Bronchial smooth muscle cell (primary cell): Measurements from ENCODE around the gene ADPRH. TPM values are rescaled to one million over a fixed set of nuclear protein-coding genes. Genes with fewer than 3 reads are reported as not detected.

Experiments used
- total RNA-seq: library from RNA; depleted of rRNA; stranded (reverse); fragments of >200 nt; gene quantifications from 2 replicates; pipeline ENCODE4 v1.2.1, GENCODE V29; 2014

ADPRH gene
- total RNA-seq: 1.0 and 1.7 TPM in 2 replicates

GRCh38 chr3:119579366-119580066, at the start of gene ADPRH:
ADPRH (plus strand) TSS chr3:119579492; CDS start chr3:119582170, 2,678 bp downstream.

DNA sequence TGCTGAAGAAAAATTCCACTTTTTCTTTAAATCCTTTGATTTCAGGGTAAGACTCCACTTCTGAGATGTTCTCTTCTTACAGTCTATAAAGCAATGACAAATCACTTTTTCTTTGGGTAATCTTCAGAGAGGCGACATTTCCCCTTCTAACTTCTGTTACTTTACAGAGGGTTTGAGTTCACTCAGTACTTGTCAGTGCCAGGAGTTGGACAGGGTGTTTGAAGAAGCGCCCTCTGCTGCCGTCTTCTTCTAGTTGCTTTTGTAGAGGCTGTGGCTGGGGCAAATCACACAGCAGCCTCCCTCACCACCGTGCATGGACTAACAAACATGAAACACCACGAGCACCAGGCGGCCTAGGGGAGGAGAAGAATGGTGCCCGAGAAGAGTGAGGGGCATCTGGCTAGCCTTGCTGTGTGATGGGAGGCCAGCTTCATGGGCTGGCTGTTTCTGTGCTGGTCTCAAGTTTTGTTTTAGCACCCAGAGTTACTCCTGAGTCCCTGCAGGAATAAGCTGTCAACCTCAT, 19.8 kb upstream of the ADPRH start, which contains the start of gene CD80:
CD80 (minus strand) TSS at position 174 of the 523 bp plus-strand sequence. CDS start 1,886 bp downstream, outside the sequence.

DNA sequence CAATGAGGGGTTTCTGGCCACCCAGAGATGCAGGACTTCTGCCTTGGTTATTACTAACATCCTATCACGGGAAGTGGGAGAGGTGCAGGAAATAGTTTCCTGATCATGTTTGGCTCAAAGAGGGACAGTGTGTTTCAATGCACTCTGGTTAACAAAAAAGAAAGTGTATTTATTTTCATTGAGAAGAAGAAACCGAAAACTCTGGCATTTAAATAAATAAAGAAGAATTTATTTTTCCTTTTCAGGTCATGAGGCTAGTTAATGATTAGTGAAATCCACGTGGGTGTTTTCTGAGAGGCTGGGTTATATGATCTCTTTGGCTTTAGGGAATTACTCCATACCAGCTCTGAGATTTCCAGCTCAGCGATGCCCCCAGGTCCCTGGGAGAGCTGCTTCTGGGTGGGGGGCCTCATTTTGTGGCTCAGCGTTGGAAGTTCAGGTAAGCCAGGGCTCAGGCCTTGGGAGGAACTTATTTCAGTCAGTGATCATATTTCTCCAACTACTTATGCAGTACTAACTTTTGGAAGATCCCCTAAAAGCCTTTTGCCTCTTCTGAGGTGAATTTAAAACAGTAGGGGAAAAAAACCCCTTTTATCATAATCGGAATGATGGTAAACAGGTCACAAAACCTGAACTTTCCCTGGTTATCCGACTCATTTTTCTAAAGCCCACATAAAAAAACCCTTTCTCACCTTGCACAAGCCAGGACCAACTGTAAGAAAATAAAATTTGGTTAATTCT, 18.4 kb downstream of the ADPRH start, which contains the start of gene PLA1A:
PLA1A (plus strand) TSS at position 338 of the 741 bp plus-strand sequence; CDS start at position 367, 29 bp downstream.

Other genes starting within 250 kb of the ADPRH start
- gene TMEM39A, start 115.9 kb upstream of the ADPRH start, total RNA-seq: 35.1 and 45.6 TPM in 2 replicates
- gene POGLUT1, start 110.5 kb upstream of the ADPRH start, total RNA-seq: 10.7 and 17.9 TPM in 2 replicates
- 39.8 and 46.7 TPM in 2 replicates for gene TIMMDC1, start 80.9 kb upstream of the ADPRH start, total RNA-seq
- 0.16 and 0.26 TPM in 2 replicates for gene CD80, start 19.9 kb upstream of the ADPRH start, total RNA-seq
- gene PLA1A, start 18.4 kb downstream of the ADPRH start, total RNA-seq: 2.1 and 3.5 TPM in 2 replicates
- under 0.01 and 0.26 TPM in 2 replicates for gene POPDC2, start 81.1 kb downstream of the ADPRH start, total RNA-seq
- 17.4 and 18.0 TPM in 2 replicates for gene COX17, start 97.9 kb downstream of the ADPRH start, total RNA-seq
- 0.34 and 0.47 TPM in 2 replicates for gene CFAP91, start 123.5 kb downstream of the ADPRH start, total RNA-seq
- under 0.01 TPM in 1 of 2 replicates, not detected in the other for gene NR1I2, start 202.6 kb downstream of the ADPRH start, total RNA-seq